Fibroblast of pulmonary artery (primary cell): Measurements from ENCODE around the gene ST8SIA6.

Experiments used
- DNase-seq: peaks from one replicate; pipeline ENCODE4 v3.0.0-alpha.2; 2010; ENCODE audit warnings: low read depth
- H3K4me3 ChIP-seq: replicated peaks from 2 replicates; pipeline ENCODE4 v1.5.1; 2011; ENCODE audit warnings: low read depth, mild to moderate bottlenecking, control low read depth, low read length, moderate library complexity
- TF ChIP-seq, protein P1 (sequence below): IDR thresholded peaks from 2 replicates; pipeline ENCODE4 v1.5.1; 2011; ENCODE audit warnings: mild to moderate bottlenecking, control low read depth, low read length, inconsistent platforms; ENCODE audit errors: missing control alignments

The ST8SIA6 gene

DNA sequence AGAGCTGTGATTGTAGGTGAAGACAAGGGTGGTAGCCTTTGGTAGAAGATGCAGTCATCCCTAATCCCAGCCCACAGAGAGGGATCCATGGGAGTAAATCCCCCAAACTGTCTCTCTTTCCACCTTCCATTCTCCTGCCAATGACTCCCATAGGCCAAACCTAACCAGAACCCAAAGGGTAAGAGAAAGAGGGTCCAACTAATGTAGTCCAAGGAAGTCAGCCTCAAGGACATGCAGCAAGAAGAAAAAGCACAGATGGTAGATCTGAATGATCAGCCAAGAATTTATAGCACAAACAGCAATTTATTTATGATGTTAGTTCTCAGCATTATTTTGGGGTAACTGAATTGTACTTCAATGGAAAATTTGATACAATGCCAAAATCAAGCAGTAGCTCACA is 87.7 kb downstream of the ST8SIA6 start:
- H3K4me3 ChIP-seq = no peak overlapping the region
- TF ChIP-seq, protein P1, sequence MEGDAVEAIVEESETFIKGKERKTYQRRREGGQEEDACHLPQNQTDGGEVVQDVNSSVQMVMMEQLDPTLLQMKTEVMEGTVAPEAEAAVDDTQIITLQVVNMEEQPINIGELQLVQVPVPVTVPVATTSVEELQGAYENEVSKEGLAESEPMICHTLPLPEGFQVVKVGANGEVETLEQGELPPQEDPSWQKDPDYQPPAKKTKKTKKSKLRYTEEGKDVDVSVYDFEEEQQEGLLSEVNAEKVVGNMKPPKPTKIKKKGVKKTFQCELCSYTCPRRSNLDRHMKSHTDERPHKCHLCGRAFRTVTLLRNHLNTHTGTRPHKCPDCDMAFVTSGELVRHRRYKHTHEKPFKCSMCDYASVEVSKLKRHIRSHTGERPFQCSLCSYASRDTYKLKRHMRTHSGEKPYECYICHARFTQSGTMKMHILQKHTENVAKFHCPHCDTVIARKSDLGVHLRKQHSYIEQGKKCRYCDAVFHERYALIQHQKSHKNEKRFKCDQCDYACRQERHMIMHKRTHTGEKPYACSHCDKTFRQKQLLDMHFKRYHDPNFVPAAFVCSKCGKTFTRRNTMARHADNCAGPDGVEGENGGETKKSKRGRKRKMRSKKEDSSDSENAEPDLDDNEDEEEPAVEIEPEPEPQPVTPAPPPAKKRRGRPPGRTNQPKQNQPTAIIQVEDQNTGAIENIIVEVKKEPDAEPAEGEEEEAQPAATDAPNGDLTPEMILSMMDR = no peak
- no peak for DNase-seq

DNA sequence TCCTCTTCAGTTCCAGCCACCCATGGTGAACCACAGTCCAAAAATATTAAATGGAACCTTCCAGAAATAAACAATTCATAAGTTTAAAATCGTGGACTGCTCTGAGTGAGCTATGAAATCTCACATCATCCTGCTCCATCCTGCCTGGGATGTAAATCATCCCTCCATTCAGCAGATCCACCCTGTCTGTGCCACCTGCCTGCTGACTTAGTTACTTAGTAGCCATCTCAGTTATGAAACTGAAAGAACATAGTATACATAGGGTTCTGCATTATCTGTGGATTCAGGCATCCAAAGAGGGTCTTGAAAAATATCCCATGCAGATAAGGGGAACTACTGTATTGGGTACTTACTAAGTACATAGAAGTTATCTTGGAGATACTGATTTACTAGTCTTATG is 89.0 kb downstream of the ST8SIA6 start:
- no peak for DNase-seq
- H3K4me3 ChIP-seq = no peak overlapping the region
- TF ChIP-seq, protein P1 = no peak

DNA sequence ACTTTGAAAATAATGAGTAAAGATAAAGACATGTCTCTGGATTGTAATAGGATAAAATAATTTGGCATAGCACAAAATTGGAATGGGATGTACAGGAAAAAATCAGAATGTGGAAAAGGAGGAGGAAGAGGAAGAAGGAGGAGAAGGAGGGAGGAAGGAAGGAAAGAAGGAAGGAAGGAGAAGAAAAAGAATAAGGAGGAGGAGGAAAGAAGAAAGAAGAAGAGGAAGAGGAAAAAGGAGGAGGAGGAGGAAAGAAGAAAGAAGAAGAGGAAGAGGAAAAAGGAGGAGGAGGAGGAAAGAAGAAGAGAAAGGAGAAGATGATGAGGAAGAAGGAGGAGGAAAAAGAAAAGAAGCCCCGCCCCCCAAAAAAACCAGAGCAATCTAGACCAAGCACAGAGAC is 95.9 kb downstream of the ST8SIA6 start:
- no peak overlapping the region for H3K4me3 ChIP-seq
- TF ChIP-seq, protein P1 = no peak
- DNase-seq = no peak

DNA sequence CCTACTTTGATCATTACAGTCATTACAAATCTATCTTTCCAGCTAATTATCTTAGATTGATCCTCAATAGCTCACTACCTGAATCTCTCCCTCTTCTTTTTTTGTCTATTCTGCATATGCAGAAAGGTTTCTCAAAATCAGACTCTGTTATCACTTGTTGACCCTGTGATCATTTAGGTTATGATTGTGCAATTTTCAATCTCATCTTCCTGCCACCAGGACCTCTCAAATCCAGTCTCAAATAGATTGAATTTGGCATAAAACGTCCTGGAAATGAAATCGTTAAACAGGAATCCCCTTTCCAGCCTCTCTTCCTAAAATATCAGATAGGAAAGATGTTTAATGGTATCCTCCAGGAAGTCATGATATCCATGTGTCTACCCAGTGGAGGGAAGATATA is 96.6 kb downstream of the ST8SIA6 start:
- TF ChIP-seq, protein P1 = no peak
- H3K4me3 ChIP-seq = no peak overlapping the region
- DNase-seq = no peak

DNA sequence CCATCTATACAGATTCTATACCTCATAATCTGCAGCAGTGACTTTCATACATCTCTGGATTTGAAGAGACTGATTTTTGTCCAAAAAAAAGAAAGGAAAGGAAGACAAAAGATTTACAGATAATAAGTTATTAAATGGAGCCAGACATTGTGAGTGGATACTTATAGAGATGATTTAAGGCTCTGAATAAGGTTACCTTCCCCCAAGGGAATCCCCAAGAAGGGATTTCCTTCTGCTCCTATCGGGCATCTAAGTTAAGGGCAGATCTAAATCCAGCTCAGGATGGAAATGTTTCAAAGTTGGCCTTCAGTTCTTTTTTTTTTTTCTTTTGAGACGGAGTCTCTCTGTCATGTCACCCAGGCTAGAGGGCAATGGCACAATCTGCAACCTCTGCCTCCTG is 97.6 kb downstream of the ST8SIA6 start:
- no peak overlapping the region for H3K4me3 ChIP-seq
- TF ChIP-seq, protein P1 = no peak
- DNase-seq = no peak

DNA sequence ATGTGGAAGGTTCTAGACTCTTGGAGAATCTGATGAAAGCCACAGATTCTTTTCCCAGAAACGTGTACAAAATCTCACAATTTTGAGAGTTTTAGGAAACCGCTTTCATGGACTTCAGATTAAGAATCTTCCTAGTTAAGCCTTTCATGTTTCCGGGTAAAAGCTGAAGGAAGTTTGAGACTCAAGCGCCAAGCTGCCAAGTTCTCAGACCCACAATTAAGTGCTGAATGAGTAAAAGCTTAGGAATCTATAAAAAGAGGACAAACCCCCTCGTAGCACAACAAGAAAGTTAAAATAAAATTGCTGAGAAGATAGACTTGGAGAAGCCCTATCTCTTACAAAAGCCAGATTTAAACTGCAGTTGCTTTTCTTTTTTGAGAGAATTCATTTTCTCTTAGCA is 99.6 kb downstream of the ST8SIA6 start:
- TF ChIP-seq, protein P1 = no peak

DNA sequence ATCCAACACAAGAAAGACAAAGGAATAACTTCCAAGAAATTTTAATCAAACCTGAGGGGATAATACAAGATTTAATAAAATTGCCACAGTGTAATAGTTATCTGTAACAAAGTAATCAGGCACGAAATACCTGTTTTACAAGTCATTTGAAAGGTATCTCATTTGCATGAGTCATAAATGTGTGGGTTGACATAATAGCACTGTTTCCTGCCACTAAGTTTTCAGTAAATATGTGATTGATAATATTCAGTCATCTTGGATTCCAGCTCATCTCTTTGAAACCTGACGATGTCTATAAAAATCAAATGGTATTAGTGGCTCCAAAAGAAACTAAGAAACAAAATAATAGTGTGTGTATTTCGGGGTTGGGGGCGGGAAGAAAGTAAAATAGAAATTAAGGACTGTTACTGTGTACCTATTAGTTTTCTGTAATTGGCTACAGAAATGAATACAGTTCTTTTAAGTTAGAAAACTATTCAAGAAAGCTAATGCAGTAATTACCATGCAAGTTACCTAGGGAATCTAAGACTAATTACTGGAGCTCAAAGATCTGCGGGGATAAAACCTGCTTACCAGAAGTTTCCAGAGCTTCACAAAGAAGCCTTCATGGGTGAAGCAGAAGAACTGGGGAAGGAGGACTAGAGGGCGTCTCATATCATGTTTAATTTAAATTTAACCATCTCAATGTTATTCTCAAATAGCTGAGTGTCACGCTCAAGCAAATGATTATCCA is 100.7 kb downstream of the ST8SIA6 start:
- no peak for DNase-seq
- H3K4me3 ChIP-seq = no peak overlapping the region
- TF ChIP-seq, protein P1 = no peak

More for the DNA sequence above, 99.6 kb downstream of the ST8SIA6 start:
- peak; percentile 30 for DNase-seq
- no peak overlapping the region for H3K4me3 ChIP-seq
